ENCODE data around the gene POMT2.
"Not testable (repeated sequence)": the region's sequence is repeated elsewhere in the genome, so short reads cannot be mapped to it uniquely, and the experiment has no call there.

Gene POMT2

DNA sequence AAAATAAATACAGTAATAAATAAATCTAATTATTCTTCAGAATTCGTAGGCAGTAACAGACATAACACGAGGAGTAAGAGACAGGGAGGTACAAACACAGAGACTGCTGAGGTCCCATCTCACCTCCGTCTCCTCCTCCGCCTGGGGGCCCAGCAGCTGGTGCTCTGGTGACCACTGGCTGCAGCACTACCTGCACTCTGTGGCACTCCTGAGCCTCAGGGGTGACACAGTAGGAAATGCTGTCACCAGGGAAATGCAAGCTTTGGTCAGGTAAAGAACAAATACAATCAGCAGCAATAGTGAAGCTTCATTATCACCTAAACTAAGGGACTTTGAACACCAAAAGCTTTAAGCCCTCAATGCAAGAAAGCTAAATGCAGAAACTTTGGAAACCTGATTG, 19.7 kb upstream of the POMT2 start:
- no peak for DNase-seq
- 98% methylated on average over 4 of the region's 4 CpGs for WGBS (ENCODE audit: insufficient coverage)
- no peak overlapping the region for H3K4me3 ChIP-seq (ENCODE audit: control insufficient read depth in 1 of 7, extremely low read depth in 1 of 7, insufficient read depth in 4 of 7, low read depth in 2 of 7, low read length in 6 of 7)
- ChIA-PET CTCF (interaction anchor here (0.7 to 1.1 kb wide), 2 partner anchors 189 to 192 kb away, joined by 3 read pairs; no protein-coding TSS in a partner anchor), POLR2A (interaction anchor here (0.7 kb wide), 1 partner anchor 10 kb away, joined by 4 read pairs; no protein-coding TSS in a partner anchor)
- no peaks in the 10 kb centered on the region for H3K27me3 ChIP-seq (replicated peaks in 2 of 5; ENCODE audit: control insufficient read depth in 4 of 5, insufficient read depth in 5 of 5, low read length in 4 of 5)
- no peak overlapping the region for H3K27ac ChIP-seq (ENCODE audit: insufficient read depth in 1 of 2, low read depth in 1 of 2, low read length in 2 of 2, poor library complexity in 1 of 2, severe bottlenecking in 2 of 2)
- no peaks in the 10 kb centered on the region for H3K9me3 ChIP-seq (ENCODE audit: control extremely low read depth in 1 of 5, control insufficient read depth in 4 of 5, insufficient read depth in 2 of 5, low read depth in 1 of 5, low read length in 4 of 5)
- H3K4me1 ChIP-seq (ENCODE audit: control extremely low read depth in 1 of 4, control insufficient read depth in 4 of 4, insufficient read depth in 4 of 4, low read length in 3 of 4) = no peaks in the 10 kb centered on the region
- peaks cover 24 to 81% (median 65%) of the 10 kb centered on the region in 4 experiments for H3K36me3 ChIP-seq (ENCODE audit: control insufficient read depth in 4 of 4, insufficient read depth in 4 of 4, low read length in 3 of 4)

DNA sequence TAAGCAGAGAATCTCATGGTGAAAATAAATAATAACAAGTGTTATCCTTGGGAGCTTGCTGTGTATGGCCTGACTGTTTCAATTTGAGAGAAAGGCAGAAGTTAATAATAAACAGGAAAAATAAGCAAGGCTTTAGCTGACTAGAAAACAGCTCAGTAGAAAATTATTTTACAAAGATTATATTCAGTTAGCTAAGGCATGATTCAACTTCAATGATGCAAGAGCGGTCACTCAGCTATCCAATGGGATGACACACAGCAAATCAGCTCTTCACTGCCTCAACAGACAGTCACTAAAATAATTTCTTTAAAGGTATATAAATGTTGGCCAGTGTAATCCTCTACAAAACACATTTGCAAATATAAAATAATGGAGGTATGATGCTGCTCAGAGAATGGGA, 18.7 kb upstream of the POMT2 start:
- H3K9me3 ChIP-seq (ENCODE audit: control extremely low read depth in 1 of 5, control insufficient read depth in 4 of 5, insufficient read depth in 2 of 5, low read depth in 1 of 5, low read length in 4 of 5) = no peaks in the 10 kb centered on the region

DNA sequence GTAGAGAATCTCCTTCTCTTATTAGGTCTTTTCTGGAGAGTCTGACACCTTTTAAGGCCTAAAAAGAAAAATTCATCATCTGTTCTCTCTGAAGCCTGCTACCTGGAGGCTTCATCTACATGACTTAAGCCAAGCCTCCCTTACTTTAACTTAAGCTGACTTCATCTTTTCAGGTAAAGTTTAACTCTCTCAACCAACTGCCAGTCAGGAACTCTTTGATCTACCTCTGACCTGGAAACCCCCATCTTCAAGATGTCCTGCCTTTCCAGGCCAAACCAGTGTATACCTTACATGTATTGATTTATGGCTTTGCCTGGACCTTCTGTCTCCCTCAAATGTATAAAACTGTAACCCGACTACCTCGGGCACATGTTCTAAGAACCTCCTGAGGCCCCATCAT, 17.6 kb upstream of the POMT2 start:
- Histone ChIP-seq H3K27ac (ENCODE audit: insufficient read depth in 1 of 2, low read depth in 1 of 2, low read length in 2 of 2, poor library complexity in 1 of 2, severe bottlenecking in 2 of 2) (no peak overlapping the region), H3K4me1 (ENCODE audit: control extremely low read depth in 1 of 4, control insufficient read depth in 4 of 4, insufficient read depth in 4 of 4, low read length in 3 of 4) (no peaks in the 10 kb centered on the region), H3K27me3 (replicated peaks in 2 of 5; ENCODE audit: control insufficient read depth in 4 of 5, insufficient read depth in 5 of 5, low read length in 4 of 5) (no peaks in the 10 kb centered on the region), H3K36me3 (ENCODE audit: control insufficient read depth in 4 of 4, insufficient read depth in 4 of 4, low read length in 3 of 4) (peaks cover 16 to 72% (median 54%) of the 10 kb centered on the region in 4 experiments), H3K9me3 (ENCODE audit: control extremely low read depth in 1 of 5, control insufficient read depth in 4 of 5, insufficient read depth in 2 of 5, low read depth in 1 of 5, low read length in 4 of 5) (no peaks in the 10 kb centered on the region), H3K4me3 (ENCODE audit: control insufficient read depth in 1 of 7, extremely low read depth in 1 of 7, insufficient read depth in 4 of 7, low read depth in 2 of 7, low read length in 6 of 7) (no peak overlapping the region)
- CTCF ChIA-PET = interaction anchor here (1.1 to 1.7 kb wide), 2 partner anchors 37 to 69 kb away, joined by 3 read pairs; no protein-coding TSS in a partner anchor
- POLR2A ChIA-PET = no interaction called here
- 92% methylated on average over 2 of the region's 2 CpGs for WGBS (ENCODE audit: insufficient coverage)
- DNase-seq = no peak

More for the DNA sequence above, 18.7 kb upstream of the POMT2 start:
- no CpG with 5 or more reads among the region's 1 CpG for WGBS (ENCODE audit: insufficient coverage)
- Histone ChIP-seq H3K27me3 (replicated peaks in 2 of 5; ENCODE audit: control insufficient read depth in 4 of 5, insufficient read depth in 5 of 5, low read length in 4 of 5) (no peaks in the 10 kb centered on the region), H3K4me3 (ENCODE audit: control insufficient read depth in 1 of 7, extremely low read depth in 1 of 7, insufficient read depth in 4 of 7, low read depth in 2 of 7, low read length in 6 of 7) (no peak overlapping the region), H3K36me3 (ENCODE audit: control insufficient read depth in 4 of 4, insufficient read depth in 4 of 4, low read length in 3 of 4) (peaks cover 25 to 80% (median 63%) of the 10 kb centered on the region in 4 experiments), H3K27ac (ENCODE audit: insufficient read depth in 1 of 2, low read depth in 1 of 2, low read length in 2 of 2, poor library complexity in 1 of 2, severe bottlenecking in 2 of 2) (no peak overlapping the region), H3K4me1 (ENCODE audit: control extremely low read depth in 1 of 4, control insufficient read depth in 4 of 4, insufficient read depth in 4 of 4, low read length in 3 of 4) (no peaks in the 10 kb centered on the region)
- ChIA-PET CTCF (interaction anchor here (1.1 to 1.7 kb wide), 2 partner anchors 38 to 68 kb away, joined by 3 read pairs; no protein-coding TSS in a partner anchor), POLR2A (no interaction called here)
- no peak for DNase-seq

DNA sequence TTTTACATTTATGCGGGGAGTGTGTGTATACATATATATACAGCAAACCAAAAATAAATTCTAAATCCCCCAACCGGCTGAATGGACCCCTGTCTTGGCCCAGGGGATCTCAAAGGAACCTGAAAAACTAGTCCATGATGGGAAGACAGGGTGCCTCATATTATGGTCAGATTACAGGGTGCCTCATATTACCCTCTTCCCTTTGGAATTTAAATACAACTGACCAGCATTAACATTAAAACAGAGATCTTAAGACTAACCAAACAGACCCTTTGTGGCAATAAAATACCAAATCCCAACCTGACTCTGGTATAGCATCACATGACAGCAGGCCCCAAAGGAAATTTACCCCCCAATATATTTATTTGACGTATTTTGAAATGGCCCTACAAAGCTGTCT, 17.2 kb upstream of the POMT2 start:
- CTCF ChIA-PET = interaction anchor here (1.7 kb wide), 1 partner anchor 69 kb away, joined by 3 read pairs; no protein-coding TSS in a partner anchor
- H3K9me3 ChIP-seq (ENCODE audit: control extremely low read depth in 1 of 5, control insufficient read depth in 4 of 5, insufficient read depth in 2 of 5, low read depth in 1 of 5, low read length in 4 of 5) = no peaks in the 10 kb centered on the region
- H3K4me1 ChIP-seq (ENCODE audit: control extremely low read depth in 1 of 4, control insufficient read depth in 4 of 4, insufficient read depth in 4 of 4, low read length in 3 of 4) = no peaks in the 10 kb centered on the region
- WGBS (ENCODE audit: insufficient coverage) = 100% methylated on average over 1 of the region's 3 CpGs
- no peak for DNase-seq
- no peaks in the 10 kb centered on the region for H3K27me3 ChIP-seq (replicated peaks in 2 of 5; ENCODE audit: control insufficient read depth in 4 of 5, insufficient read depth in 5 of 5, low read length in 4 of 5)
- POLR2A ChIA-PET = no interaction called here
- H3K27ac ChIP-seq (ENCODE audit: insufficient read depth in 1 of 2, low read depth in 1 of 2, low read length in 2 of 2, poor library complexity in 1 of 2, severe bottlenecking in 2 of 2) = no peak overlapping the region
- H3K4me3 ChIP-seq (ENCODE audit: control insufficient read depth in 1 of 7, extremely low read depth in 1 of 7, insufficient read depth in 4 of 7, low read depth in 2 of 7, low read length in 6 of 7) = no peak overlapping the region
- peaks cover 16 to 68% (median 50%) of the 10 kb centered on the region in 4 experiments for H3K36me3 ChIP-seq (ENCODE audit: control insufficient read depth in 4 of 4, insufficient read depth in 4 of 4, low read length in 3 of 4)

DNA sequence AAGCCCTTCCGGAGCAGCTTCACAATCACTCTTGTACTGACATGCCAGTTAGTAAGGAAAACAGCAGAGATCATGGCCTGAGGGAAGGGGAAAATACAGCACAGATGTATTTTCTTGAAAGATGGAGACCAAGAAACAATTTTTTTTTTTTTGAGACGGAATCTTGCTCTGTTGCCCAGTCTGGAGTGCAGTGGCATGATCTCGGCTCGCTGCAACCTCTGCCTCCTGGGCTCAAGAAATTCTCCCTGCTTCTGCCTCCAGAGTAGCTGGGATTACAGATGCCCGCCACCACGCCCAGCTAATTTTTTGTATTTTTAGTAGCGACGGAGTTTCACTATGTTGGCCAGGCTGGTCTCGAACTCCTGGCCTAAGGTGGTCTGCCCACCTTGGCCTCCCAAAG, 16.6 kb upstream of the POMT2 start:
- H3K4me3 ChIP-seq (ENCODE audit: control insufficient read depth in 1 of 7, extremely low read depth in 1 of 7, insufficient read depth in 4 of 7, low read depth in 2 of 7, low read length in 6 of 7); H3K9me3 ChIP-seq (ENCODE audit: control extremely low read depth in 1 of 5, control insufficient read depth in 4 of 5, insufficient read depth in 2 of 5, low read depth in 1 of 5, low read length in 4 of 5); DNase-seq; H3K27me3 ChIP-seq (replicated peaks in 2 of 5; ENCODE audit: control insufficient read depth in 4 of 5, insufficient read depth in 5 of 5, low read length in 4 of 5); H3K27ac ChIP-seq (ENCODE audit: insufficient read depth in 1 of 2, low read depth in 1 of 2, low read length in 2 of 2, poor library complexity in 1 of 2, severe bottlenecking in 2 of 2); CTCF ChIA-PET; H3K4me1 ChIP-seq (ENCODE audit: control extremely low read depth in 1 of 4, control insufficient read depth in 4 of 4, insufficient read depth in 4 of 4, low read length in 3 of 4): not testable (repeated sequence)
- POLR2A ChIA-PET = interaction anchor here (0.6 kb wide), 1 partner anchor 100 kb away, joined by 3 read pairs; no protein-coding TSS in a partner anchor
- peaks cover 16 to 61% (median 43%) of the 10 kb centered on the region in 4 experiments for H3K36me3 ChIP-seq (ENCODE audit: control insufficient read depth in 4 of 4, insufficient read depth in 4 of 4, low read length in 3 of 4)
- WGBS (ENCODE audit: insufficient coverage) = 97% methylated on average over 8 of the region's 9 CpGs

DNA sequence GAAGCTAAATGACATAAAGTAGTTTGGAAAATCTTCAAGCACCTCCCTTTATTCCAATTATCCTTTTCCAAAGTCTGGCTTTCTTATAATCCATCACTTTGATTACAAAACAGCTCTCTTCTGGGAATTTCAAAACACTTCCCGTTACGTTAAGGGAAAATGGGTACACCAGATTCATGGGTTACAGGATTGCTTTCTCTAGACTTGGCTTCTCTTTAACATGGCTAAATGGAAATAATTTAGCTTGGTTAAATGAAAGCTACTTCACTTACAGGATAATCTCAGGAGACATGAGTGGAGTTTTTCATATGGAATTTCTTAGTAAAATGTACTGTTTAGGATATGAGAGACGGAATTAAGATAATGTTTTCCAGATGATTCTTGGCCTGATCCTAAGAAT, 14.9 kb upstream of the POMT2 start:
- WGBS (ENCODE audit: insufficient coverage) = 100% methylated on average over 2 of the region's 3 CpGs
- no peaks in the 10 kb centered on the region for H3K4me1 ChIP-seq (ENCODE audit: control extremely low read depth in 1 of 4, control insufficient read depth in 4 of 4, insufficient read depth in 4 of 4, low read length in 3 of 4)
- ChIA-PET CTCF (interaction anchor here (0.8 to 1.2 kb wide), 2 partner anchors 9 to 72 kb away, joined by 3 to 6 read pairs; no protein-coding TSS in a partner anchor), POLR2A (no interaction called here)
- H3K27me3 ChIP-seq (replicated peaks in 2 of 5; ENCODE audit: control insufficient read depth in 4 of 5, insufficient read depth in 5 of 5, low read length in 4 of 5) = no peaks in the 10 kb centered on the region
- H3K36me3 ChIP-seq (ENCODE audit: control insufficient read depth in 4 of 4, insufficient read depth in 4 of 4, low read length in 3 of 4) = peaks cover 16 to 45% (median 28%) of the 10 kb centered on the region in 4 experiments
- H3K4me3 ChIP-seq (ENCODE audit: control insufficient read depth in 1 of 7, extremely low read depth in 1 of 7, insufficient read depth in 4 of 7, low read depth in 2 of 7, low read length in 6 of 7) = no peak overlapping the region
- H3K9me3 ChIP-seq (ENCODE audit: control extremely low read depth in 1 of 5, control insufficient read depth in 4 of 5, insufficient read depth in 2 of 5, low read depth in 1 of 5, low read length in 4 of 5) = no peaks in the 10 kb centered on the region
- DNase-seq = no peak
- no peak overlapping the region for H3K27ac ChIP-seq (ENCODE audit: insufficient read depth in 1 of 2, low read depth in 1 of 2, low read length in 2 of 2, poor library complexity in 1 of 2, severe bottlenecking in 2 of 2)

DNA sequence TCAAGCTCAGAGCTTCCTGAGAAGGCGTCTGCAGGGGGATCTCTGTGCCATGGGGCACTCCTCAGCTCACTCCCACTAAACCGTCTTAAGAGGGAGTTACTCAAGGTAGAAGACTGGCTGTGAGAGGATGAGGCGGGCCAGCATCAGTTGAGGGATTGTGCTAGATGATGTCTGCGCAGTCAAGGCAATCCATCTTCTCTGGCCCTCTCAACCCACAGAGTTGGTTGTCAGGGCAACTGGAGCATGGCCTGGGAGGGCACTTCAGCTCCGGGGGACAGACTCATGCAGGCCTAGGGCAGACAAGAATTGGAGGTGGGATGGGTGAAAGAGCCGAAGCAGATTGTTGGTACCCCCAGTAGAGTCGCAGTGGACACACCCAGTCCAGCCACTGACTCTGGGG, 9.2 kb upstream of the POMT2 start:
- CTCF ChIA-PET = interaction anchor here (0.5 to 2.2 kb wide), 6 partner anchors 8 to 1239 kb away, joined by 3 to 6 read pairs (median 3); no protein-coding TSS in a partner anchor
- POLR2A ChIA-PET = no interaction called here
- Histone ChIP-seq H3K27me3 (replicated peaks in 2 of 5; ENCODE audit: control insufficient read depth in 4 of 5, insufficient read depth in 5 of 5, low read length in 4 of 5) (no peaks in the 10 kb centered on the region), H3K9me3 (ENCODE audit: control extremely low read depth in 1 of 5, control insufficient read depth in 4 of 5, insufficient read depth in 2 of 5, low read depth in 1 of 5, low read length in 4 of 5) (no peaks in the 10 kb centered on the region), H3K4me3 (ENCODE audit: control insufficient read depth in 1 of 7, extremely low read depth in 1 of 7, insufficient read depth in 4 of 7, low read depth in 2 of 7, low read length in 6 of 7) (no peak overlapping the region), H3K27ac (ENCODE audit: insufficient read depth in 1 of 2, low read depth in 1 of 2, low read length in 2 of 2, poor library complexity in 1 of 2, severe bottlenecking in 2 of 2) (no peak overlapping the region), H3K4me1 (ENCODE audit: control extremely low read depth in 1 of 4, control insufficient read depth in 4 of 4, insufficient read depth in 4 of 4, low read length in 3 of 4) (no peaks in the 10 kb centered on the region), H3K36me3 (ENCODE audit: control insufficient read depth in 4 of 4, insufficient read depth in 4 of 4, low read length in 3 of 4) (peaks cover 0 to 4% (median 4%) of the 10 kb centered on the region in 4 experiments)
- 94% methylated on average over 5 of the region's 7 CpGs for WGBS (ENCODE audit: insufficient coverage)
- DNase-seq = no peak
